ENCODE results near the gene NUDT15. TPM values are rescaled to one million over a fixed set of nuclear protein-coding genes. Genes with fewer than 3 reads are reported as not detected.
A peak's percentile ranks its signal among the peaks of the same experiment; 100 is the strongest.

The NUDT15 gene
- total RNA-seq, 8 experiments from 2014 or later, result 9.3 to 30.0 (median 14.7) TPM

DNA sequence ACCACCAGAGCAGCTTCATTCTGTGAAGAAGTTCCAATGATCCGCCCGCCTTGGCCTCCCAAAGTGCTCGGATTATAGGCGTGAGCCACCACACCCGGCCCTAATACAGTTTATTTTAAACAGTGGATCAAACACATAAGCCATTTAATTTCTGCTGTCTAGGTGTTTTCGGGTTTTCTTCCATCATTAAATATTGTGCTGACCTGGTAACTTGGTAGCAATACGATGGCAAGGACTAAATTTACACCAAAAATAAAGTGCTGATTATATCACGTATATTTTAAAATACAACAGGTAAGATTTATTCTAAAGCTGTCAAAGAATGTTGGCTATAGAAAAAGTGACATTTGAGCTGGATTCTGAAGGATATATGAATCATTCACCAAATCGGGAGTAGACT is 56.1 kb downstream of the NUDT15 start:
- Histone ChIP-seq H3K4me1 (replicated peaks in 1 of 2) (peaks cover 7 to 8% of the 10 kb centered on the region in 2 donors), H3K4me3 (peak overlapping the region in 4 of 5 donors; percentile 80 to 94 (median 88)), H3K27ac (no peak overlapping the region)
- in situ Hi-C loops (cut with MboI; ENCODE audit: low pct_unique_long_range_greater_than_20kb in 2 of 9, low sequenced_read_pairs in 9 of 9, unreplicated experiment in 9 of 9), result no loop called here
- ATAC-seq (replicated peaks in 6 of 8), result no peak
- WGBS, 10 experiments, result 47 to 90% (median 69%) methylated on average over 3 to 9 of the region's 9 CpGs; no CpG with 5 or more reads in 3 of the 10 experiments

DNA sequence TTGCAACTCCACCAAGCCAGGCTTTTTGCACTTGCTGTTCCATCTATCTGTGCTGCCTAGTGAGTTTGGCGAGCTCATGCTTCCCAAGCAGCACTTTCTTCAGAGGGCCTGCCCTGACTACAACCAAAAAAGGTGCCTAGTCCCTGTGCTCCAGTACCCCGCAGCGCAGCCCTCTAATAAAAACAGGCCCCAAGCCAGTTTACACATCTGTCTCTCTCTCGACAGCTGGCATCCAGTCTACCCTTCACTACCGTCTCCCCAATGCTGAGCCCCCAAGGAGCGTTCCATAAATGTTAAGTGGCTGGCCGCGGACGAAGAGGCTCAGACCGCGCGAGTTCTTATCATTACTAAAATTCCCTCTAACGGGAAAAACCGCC is 56.9 kb downstream of the NUDT15 start:
- ATAC-seq (replicated peaks in 6 of 8), result peak; percentile 9 to 39 (median 30)
- H3K4me3 ChIP-seq, result peak overlapping the region; percentile 80 to 94 (median 86)
- H3K4me1 ChIP-seq (replicated peaks in 1 of 2), result peaks cover 7 to 8% of the 10 kb centered on the region in 2 donors
- in situ Hi-C loops (cut with MboI; ENCODE audit: low pct_unique_long_range_greater_than_20kb in 2 of 9, low sequenced_read_pairs in 9 of 9, unreplicated experiment in 9 of 9), result no loop called here
- H3K27ac ChIP-seq, result peak overlapping the region; percentile 74 to 86
- 0% methylated on average over 1 to 4 of the region's 14 CpGs; no CpG with 5 or more reads in 3 of the 10 experiments for WGBS, 10 experiments

GRCh38 chr13:48094781-48095502 is 57.4 kb downstream of the NUDT15 start, which contains the start of gene MED4:
Gene MED4, minus strand, starts transcription at chr13:48095104. Its CDS starts 26 bp downstream, at chr13:48095078.
- Histone ChIP-seq H3K4me1 (replicated peaks in 1 of 2) (peaks cover 7 to 8% of the 10 kb centered on the region in 2 donors), H3K27ac (peak within 1 kb of the TSS; percentile 74 to 86), H3K4me3 (peak within 1 kb of the TSS; percentile 80 to 94 (median 86))
- peak; percentile 93 to 98 (median 96) for ATAC-seq (replicated peaks in 6 of 8)
- 0 to 82% (median 11%) methylated on average over 3 to 31 of the region's 54 CpGs; no CpG with 5 or more reads in 4 of the 10 experiments for WGBS, 10 experiments
- in situ Hi-C loops (cut with MboI; ENCODE audit: low pct_unique_long_range_greater_than_20kb in 2 of 9, low sequenced_read_pairs in 9 of 9, unreplicated experiment in 9 of 9), result no loop called here

GRCh38 chr13:48096670-48097069 is 59.1 kb downstream of the NUDT15 start:
- no peak overlapping the region for H3K4me3 ChIP-seq
- no peak overlapping the region for H3K27ac ChIP-seq
- ATAC-seq (replicated peaks in 6 of 8), result peak in 1 of 8 experiments; percentile 24
- in situ Hi-C loops (cut with MboI; ENCODE audit: low pct_unique_long_range_greater_than_20kb in 2 of 9, low sequenced_read_pairs in 9 of 9, unreplicated experiment in 9 of 9), result no loop called here
- 15 to 93% (median 41%) methylated on average over 1 to 3 of the region's 3 CpGs; no CpG with 5 or more reads in 4 of the 10 experiments for WGBS, 10 experiments
- H3K4me1 ChIP-seq (replicated peaks in 1 of 2), result peaks cover 7 to 8% of the 10 kb centered on the region in 2 donors

Other genes starting within 250 kb of the NUDT15 start
- 10 to 100 TPM; 44.3 to 74.5 (median 50.1) TPM for gene SUCLA2, start 36.5 kb upstream of the NUDT15 start, total RNA-seq
- 10 to 100 TPM; 34.9 to 69.5 (median 47.7) TPM for gene MED4, start 57.4 kb downstream of the NUDT15 start, total RNA-seq
- gene ITM2B, start 195.5 kb downstream of the NUDT15 start, total RNA-seq, result 100 to 1,000 TPM; 100 to 965 (median 173) TPM

Data from motor neuron (in vitro differentiated cells).